ENCODE results near the gene MLLT10.

The MLLT10 gene

DNA sequence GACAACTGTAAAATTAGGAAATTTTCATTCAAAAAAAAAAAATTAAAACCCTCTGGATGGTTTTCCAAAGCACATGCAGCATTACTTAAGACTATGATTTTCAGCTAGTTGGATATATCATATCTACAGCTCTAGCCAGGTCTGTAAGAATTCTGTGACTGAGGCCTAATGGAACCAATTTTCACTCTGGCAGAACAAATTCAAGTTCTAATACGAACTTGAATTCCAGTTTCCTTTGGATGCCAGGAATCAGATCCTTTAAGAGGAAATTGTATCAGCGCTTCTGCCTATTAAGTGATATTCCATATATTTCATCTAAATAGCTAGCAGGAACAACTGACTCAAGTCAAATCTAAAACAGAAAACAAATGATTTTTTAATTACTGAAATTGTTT lies 43.3 kb upstream of the MLLT10 start:
- TF ChIP-seq, protein P1, sequence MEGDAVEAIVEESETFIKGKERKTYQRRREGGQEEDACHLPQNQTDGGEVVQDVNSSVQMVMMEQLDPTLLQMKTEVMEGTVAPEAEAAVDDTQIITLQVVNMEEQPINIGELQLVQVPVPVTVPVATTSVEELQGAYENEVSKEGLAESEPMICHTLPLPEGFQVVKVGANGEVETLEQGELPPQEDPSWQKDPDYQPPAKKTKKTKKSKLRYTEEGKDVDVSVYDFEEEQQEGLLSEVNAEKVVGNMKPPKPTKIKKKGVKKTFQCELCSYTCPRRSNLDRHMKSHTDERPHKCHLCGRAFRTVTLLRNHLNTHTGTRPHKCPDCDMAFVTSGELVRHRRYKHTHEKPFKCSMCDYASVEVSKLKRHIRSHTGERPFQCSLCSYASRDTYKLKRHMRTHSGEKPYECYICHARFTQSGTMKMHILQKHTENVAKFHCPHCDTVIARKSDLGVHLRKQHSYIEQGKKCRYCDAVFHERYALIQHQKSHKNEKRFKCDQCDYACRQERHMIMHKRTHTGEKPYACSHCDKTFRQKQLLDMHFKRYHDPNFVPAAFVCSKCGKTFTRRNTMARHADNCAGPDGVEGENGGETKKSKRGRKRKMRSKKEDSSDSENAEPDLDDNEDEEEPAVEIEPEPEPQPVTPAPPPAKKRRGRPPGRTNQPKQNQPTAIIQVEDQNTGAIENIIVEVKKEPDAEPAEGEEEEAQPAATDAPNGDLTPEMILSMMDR (IDR thresholded peaks at IDR 0.05) = no peak
- H3K4me1 Mint-ChIP-seq = peaks cover 49% of the 10 kb centered on the region
- H3K27me3 Mint-ChIP-seq (ENCODE audit: low read depth, poor library complexity) = peaks cover 8% of the 10 kb centered on the region
- H3K36me3 Mint-ChIP-seq (ENCODE audit: low read depth) = peaks cover 5% of the 10 kb centered on the region
- no peaks in the 10 kb centered on the region for H3K9me3 Mint-ChIP-seq
- DNase-seq = no peak
- H3K27ac Mint-ChIP-seq = no peak overlapping the region
- no peak overlapping the region for H3K4me3 Mint-ChIP-seq

- Mint-ChIP-seq H3K4me3 (no peak overlapping the region), H3K4me1 (peaks cover 48% of the 10 kb centered on the region), H3K9me3 (no peaks in the 10 kb centered on the region), H3K36me3 (ENCODE audit: low read depth) (peaks cover 4% of the 10 kb centered on the region), H3K27me3 (ENCODE audit: low read depth, poor library complexity) (peaks cover 9% of the 10 kb centered on the region), H3K27ac (no peak overlapping the region)
- TF ChIP-seq, protein P1 (IDR thresholded peaks at IDR 0.05) = no peak
- no peak for DNase-seq
These were observed 41.6 kb upstream of the MLLT10 start for GRCh38 chr10:21492421-21492820.

- H3K4me3 Mint-ChIP-seq = peak overlapping the region; percentile 83
- peak overlapping the region; percentile 68 for H3K27ac Mint-ChIP-seq
- H3K9me3 Mint-ChIP-seq = no peaks in the 10 kb centered on the region
- peaks cover 23% of the 10 kb centered on the region for H3K27me3 Mint-ChIP-seq (ENCODE audit: low read depth, poor library complexity)
- peaks cover 48% of the 10 kb centered on the region for H3K4me1 Mint-ChIP-seq
- TF ChIP-seq, protein P1 (IDR thresholded peaks at IDR 0.05) = no peak
- H3K36me3 Mint-ChIP-seq (ENCODE audit: low read depth) = no peaks in the 10 kb centered on the region
- DNase-seq = no peak
These were observed 40.2 kb upstream of the MLLT10 start for GRCh38 chr10:21493784-21494183.

- H3K4me1 Mint-ChIP-seq = peaks cover 48% of the 10 kb centered on the region
- H3K4me3 Mint-ChIP-seq = peak overlapping the region; percentile 91
- H3K36me3 Mint-ChIP-seq (ENCODE audit: low read depth) = no peaks in the 10 kb centered on the region
- no peaks in the 10 kb centered on the region for H3K9me3 Mint-ChIP-seq
- DNase-seq = peak; percentile 68
- H3K27ac Mint-ChIP-seq = peak overlapping the region; percentile 68
- TF ChIP-seq, protein P1 (IDR thresholded peaks at IDR 0.05) = no peak
- H3K27me3 Mint-ChIP-seq (ENCODE audit: low read depth, poor library complexity) = peaks cover 29% of the 10 kb centered on the region
These were observed 39.6 kb upstream of the MLLT10 start for GRCh38 chr10:21494191-21495001.

GRCh38 chr10:21495002-21495751 lies 38.9 kb upstream of the MLLT10 start:
- peaks cover 49% of the 10 kb centered on the region for H3K4me1 Mint-ChIP-seq
- H3K27me3 Mint-ChIP-seq (ENCODE audit: low read depth, poor library complexity) = peaks cover 34% of the 10 kb centered on the region
- H3K36me3 Mint-ChIP-seq (ENCODE audit: low read depth) = no peaks in the 10 kb centered on the region
- no peaks in the 10 kb centered on the region for H3K9me3 Mint-ChIP-seq
- H3K27ac Mint-ChIP-seq = peak overlapping the region; percentile 84
- peak overlapping the region; percentile 91 for H3K4me3 Mint-ChIP-seq
- no peak for DNase-seq
- TF ChIP-seq, protein P1 (IDR thresholded peaks at IDR 0.05) = no peak

Data from nephron progenitor cell (in vitro differentiated cells).